ENCODE results near the gene GIMAP6.
"Not testable (repeated sequence)": the region's sequence is repeated elsewhere in the genome, so short reads cannot be mapped to it uniquely, and the experiment has no call there.

The GIMAP6 gene

DNA sequence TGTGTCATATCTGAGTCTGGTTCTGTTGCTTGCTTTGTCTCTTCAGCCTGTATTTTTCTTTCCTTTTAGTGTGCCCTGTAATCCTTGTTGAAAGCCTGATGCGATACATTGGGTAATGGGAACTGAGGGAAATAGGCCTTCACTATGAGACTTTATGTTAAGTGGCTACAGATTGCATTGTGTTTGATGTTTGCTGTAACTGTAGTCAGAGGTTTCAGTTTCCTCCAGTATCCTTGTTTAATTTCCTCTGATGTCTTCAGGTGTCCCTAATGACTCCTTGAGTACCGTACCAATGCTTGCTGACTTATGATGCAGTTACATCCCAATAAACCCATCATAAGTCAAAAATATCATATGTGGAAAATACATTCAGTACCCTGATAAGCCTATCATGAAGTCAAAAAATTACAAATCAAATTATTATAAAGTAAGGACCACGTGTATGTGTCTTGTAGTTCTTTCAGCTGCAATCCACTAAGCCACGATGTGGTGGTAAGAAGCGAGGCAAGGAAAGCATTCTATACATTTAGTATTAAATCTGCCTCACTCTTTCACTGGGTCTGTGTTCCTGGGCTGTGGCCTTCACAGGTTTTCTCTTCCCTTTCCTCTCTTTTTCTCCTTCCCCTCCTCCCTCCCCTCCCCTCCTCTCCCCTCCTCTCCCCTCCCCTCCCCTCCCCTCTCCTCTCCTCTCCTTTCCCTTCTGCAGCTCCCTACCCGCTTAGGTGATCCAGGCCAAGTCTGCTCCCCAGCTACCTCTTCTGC lies 13.3 kb upstream of the GIMAP6 start:
- DNase-seq (ENCODE audit: low spot score): no peak

DNA sequence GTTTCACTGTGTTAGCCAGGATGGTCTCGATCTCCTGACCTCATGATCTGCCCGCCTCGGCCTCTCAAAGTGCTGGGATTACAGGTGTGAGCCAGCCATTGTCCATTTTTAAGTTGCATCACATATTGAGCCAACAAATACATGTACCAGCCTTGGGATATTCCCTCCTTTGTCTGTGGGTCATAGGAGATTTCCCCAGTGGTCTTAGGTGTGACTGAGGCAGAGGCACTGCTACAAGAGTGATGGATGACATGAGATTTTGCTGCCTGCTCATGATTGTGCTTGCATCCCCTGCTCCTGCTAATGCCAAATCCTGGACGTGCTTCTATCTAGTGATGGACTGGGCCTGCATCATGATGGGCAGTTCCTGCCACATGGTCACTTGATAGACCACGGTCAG lies 10.7 kb upstream of the GIMAP6 start:
- DNase-seq (ENCODE audit: low spot score): no peak

DNA sequence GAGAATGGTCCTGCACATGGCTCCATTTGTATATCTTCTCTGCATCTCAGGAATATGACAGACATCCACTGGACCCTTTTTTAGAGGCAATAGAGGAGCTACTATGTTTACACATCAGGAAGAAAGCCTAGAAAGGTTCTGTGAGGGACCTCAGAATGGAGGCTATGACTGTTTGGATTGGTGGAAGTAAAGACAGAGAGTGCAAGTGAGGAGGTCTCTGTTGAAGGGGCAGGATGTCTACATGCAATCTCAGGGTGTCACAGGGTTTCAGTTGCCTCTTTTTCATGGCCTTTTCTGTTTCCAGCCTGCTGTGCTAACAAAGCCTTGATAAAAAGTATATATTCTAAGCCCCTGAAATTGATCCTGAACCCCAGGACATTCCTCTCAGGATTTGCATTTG lies 9.7 kb upstream of the GIMAP6 start:
- DNase-seq (ENCODE audit: low spot score): no peak

GRCh38 chr7:150633926-150634325 lies 1.7 kb upstream of the GIMAP6 start:
- DNase-seq (ENCODE audit: low spot score): no peak

GRCh38 chr7:150631084-150631826 lies 930 bp downstream of the GIMAP6 start:
- DNase-seq (ENCODE audit: low spot score): no peak

DNA sequence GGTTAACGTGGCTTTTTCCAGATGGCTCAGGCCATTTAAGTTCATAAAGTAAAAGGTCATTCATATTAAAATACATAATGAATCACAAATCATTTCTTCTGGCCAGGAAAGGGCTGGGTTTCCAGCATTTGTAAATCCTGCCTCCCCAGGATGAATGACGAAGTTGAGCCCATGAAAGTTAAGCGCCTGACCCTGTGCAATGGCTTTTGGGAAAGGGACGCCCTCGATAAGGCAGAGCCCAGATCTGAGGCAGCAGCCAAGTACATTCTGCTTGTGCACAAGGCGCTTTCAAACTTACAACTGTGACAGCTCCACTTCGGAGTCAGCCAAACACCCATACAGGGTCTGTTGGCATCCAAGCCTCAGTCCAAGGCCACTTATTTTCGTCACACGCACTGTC lies 2.8 kb downstream of the GIMAP6 start:
- DNase-seq (ENCODE audit: low spot score): no peak

DNA sequence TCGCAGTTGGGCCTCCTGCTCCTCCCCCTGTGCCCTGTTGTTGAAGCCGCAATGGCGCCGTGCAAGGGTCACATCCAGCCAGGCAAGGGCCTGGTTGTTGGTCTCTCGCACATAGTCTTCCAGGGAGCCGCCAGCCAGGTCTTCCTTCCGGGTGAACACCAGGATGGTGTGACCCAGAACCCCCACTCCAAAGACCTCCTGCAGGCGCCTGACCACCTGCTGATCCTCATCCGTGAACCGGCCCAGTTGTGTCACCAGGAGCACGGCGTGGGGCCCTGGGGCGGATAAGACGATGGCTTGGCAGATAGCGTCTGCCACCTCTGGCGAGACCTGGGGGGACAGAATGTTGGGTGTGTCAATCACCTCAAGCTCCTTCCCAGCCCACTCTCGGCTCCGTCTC lies 4.2 kb downstream of the GIMAP6 start:
- no peak for DNase-seq (ENCODE audit: low spot score)

- no peak for DNase-seq (ENCODE audit: low spot score)
Measured at GRCh38 chr7:150626696-150627095, 5.5 kb downstream of the GIMAP6 start.

DNA sequence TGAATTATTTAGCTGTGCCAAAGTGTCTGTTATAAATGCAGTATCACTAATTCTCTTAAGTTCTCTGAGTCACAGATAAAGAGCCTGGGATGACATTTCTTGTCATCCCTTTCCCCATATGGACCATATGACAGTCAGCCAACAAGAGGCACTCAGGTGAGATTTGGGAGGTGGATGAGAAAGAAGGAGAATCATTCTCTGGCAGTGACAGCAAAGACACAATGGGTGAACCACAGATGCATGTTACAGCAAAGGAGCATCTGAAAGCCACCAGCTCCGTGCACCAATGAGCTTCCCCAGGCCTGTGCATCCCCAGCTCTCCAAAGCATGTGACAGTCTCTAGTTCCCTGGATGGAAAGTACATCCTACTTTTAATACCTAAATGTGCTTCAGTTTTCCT lies 10.8 kb downstream of the GIMAP6 start:
- no peak for DNase-seq (ENCODE audit: low spot score)

DNA sequence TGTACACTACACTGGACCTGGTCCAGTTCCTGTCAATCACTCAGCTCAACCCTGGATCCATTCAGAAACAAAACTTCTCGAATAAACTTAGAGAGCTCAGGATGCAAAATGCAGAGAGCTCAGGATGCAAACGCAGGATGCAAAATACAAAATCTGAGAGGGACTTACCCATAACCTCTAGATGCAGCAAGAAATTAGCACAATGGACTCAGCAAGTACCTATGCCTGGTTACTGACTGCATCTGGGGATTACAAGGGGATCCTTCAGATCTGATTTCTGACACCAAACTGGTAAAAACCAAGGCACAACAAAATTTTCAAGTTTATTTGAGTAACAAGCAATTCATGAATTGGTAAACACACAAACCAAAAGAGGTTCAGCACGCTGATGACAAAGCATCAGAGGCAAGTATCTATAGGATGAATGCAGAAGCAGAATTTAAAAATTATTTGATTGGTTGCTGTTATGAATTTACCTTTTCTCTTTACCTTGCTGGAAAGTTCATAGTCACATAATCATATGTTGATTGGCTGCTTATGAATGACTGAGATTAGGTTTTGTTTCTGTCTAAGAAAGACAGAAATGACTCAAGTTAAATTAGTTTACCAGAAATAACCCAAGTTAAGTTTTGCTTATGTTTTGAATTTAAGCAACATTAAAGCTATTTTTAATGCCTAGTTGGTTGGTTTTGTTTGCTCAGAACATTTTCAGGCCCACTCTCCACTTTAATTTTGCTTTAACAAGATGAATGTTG lies 11.4 kb downstream of the GIMAP6 start:
- no peak for DNase-seq (ENCODE audit: low spot score)

DNA sequence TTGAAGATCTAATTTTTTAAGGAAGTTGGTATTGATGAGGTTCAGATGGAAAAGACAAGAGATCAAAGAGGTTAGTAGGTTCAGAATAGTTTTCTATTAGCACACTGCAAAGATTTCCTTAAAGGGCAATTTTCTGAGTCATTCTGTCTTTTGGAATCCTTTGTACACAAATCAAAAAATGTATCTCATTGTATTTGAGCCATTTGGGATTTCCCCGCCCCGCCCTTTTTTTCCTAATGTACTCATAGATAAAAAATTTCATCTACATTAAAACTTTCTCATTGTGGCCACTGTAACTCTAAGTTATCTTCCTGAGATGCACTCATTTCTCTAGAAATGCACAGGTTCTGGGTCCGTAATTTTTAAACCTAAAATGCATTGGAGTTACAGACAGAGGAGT lies 12.1 kb downstream of the GIMAP6 start:
- DNase-seq (ENCODE audit: low spot score): no peak

DNA sequence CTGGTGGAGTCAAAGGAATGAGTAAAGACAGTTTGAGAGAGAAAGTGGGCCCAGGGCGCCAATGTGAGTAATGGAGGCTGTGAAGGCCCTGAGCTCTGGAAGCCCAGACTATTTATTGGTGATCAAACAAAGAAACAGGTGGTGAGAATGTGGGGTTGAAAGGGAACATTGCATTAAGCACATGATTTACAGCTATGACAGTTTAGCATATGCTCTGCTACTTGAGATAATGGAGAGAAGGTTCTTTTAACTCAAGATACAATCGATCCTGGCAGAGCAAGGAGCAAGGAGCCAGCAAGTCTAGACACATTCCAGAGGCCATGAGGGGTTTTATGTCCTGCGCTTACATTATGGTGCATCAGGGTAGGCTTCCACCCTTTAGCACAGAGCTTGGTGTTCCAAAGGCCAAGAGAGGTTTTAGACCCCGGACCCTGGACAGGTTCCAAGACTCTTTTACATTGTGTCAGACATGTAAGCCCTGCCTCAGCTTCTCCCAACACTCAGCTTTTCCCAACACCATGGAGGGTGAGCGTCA lies 16.9 kb downstream of the GIMAP6 start:
- DNase-seq (ENCODE audit: low spot score): not testable (repeated sequence)

DNA sequence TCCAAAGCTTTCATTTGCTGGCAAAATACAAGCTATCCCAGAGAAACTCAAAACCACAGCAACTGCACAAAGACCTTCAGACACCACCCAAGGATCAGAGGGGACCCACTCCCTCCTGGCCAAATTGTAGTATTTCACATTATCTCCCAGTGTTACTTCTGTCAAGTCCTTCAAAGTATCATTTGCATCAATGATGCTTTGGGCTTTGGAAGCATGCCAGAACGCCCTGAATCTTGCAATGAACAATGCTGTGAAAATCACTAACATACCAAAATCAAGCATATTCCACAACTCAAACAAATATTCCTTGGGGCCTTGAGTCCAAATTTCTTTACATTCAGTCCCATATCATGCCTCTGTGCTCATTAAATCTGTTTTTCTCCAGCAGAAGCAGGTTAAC lies 17.8 kb downstream of the GIMAP6 start:
- not testable (repeated sequence) for DNase-seq (ENCODE audit: low spot score)

- no peak for DNase-seq (ENCODE audit: low spot score)
Measured at GRCh38 chr7:150613880-150614279, 18.3 kb downstream of the GIMAP6 start.

- no peak for DNase-seq (ENCODE audit: low spot score)
Measured at GRCh38 chr7:150612925-150613324, 19.3 kb downstream of the GIMAP6 start.

DNA sequence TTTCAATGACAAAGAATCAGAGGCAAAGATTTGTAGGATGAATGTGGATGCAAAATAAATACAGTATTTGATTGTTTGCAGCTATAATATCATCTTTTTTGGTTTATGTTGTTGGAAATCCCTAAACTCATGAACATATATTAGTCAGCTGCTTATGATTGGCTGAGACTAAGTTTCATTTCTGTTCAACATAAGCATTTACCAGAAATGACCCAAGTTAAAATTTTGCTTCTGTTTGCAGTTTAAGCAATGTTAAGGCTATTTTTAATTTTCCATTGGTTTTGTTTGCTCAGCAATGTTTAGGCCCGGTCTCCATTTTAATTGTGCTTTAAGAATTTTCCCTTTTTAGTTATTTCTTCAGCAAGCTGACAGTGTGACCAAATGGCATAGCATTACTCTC lies 22.0 kb downstream of the GIMAP6 start:
- DNase-seq (ENCODE audit: low spot score): no peak

DNA sequence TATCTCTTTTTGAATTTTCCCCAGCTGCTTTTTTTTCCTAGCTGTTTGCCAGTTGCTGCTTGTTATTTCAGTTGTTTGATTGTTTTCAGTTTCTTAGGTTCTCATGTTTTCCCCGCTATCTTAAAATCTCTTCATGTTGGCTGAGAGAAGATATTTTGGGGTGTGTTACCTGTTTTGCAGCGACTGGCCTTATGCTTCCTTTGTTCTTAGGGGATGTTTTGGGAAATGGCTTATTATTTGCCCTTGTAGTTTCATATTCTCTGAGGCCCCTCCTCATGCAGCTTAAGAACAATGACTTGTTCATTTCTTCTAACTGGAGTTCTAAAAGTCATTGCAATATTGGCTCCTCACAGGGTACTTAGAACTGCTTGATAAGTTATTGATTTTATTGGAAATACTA lies 28.6 kb downstream of the GIMAP6 start:
- not testable (repeated sequence) for DNase-seq (ENCODE audit: low spot score)

DNA sequence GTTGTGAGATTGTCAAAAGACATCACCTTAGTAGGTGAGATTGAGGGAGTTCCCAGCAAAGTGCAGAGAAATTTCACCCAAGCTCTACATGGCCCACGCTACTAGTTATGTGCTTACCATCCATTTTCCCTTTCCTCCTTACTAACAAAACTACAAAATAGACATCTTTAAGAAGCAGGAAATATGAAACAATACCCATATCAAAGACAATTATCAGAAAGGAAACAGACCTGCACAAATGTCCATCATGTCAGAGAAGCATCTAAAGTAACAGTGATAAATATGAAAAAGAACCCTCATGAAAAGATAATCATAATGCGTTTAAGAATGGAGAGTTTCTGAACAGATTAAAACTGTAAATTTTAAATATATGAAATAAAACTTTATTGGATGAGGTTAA lies 36.8 kb downstream of the GIMAP6 start:
- no peak for DNase-seq (ENCODE audit: low spot score)

DNA sequence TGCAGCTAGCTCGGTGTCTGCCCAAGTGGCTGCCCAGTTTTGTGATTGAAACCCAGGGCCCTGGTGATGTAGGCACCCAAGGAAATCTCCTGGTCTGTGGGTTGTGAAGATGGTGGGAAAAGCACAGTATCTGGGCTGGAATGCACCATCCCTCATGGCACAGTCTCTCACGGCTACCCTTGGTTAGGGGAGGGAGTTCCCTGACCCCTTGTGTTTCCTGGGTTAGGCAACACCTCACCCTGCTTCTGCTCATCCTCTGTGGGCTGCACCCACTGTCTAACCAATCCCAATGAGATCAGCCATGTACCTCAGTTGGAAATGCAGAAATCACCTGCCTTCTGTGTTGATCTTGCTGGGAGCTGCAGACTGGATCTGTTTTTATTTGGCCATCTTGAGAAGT lies 37.4 kb downstream of the GIMAP6 start:
- no peak for DNase-seq (ENCODE audit: low spot score)

DNA sequence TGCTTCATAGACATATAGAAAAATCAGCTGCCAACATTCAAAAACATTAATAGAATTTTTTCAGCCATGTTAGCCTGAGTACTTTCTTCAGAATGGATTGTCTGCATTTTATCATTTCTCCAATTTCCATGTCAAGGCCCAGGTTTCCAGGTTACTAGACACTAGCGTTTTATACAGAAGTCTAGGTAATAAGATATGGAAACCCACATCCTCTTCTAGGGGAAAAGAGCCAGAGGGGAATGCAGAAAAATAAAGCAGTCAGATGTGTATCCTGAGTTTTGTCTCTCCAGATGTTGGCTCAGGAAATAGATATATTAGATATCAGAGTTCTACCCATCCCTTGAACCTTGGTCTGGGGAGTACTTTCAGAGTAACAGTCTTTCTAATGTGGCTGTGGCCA lies 44.6 kb downstream of the GIMAP6 start:
- DNase-seq (ENCODE audit: low spot score): no peak

- no peak for DNase-seq (ENCODE audit: low spot score)
Measured at GRCh38 chr7:150586785-150587152, 45.4 kb downstream of the GIMAP6 start.

GRCh38 chr7:150586068-150586784 lies 46.0 kb downstream of the GIMAP6 start:
- DNase-seq (ENCODE audit: low spot score): no peak
